ENCODE measurements around the gene SAP25.

SAP25 gene

DNA sequence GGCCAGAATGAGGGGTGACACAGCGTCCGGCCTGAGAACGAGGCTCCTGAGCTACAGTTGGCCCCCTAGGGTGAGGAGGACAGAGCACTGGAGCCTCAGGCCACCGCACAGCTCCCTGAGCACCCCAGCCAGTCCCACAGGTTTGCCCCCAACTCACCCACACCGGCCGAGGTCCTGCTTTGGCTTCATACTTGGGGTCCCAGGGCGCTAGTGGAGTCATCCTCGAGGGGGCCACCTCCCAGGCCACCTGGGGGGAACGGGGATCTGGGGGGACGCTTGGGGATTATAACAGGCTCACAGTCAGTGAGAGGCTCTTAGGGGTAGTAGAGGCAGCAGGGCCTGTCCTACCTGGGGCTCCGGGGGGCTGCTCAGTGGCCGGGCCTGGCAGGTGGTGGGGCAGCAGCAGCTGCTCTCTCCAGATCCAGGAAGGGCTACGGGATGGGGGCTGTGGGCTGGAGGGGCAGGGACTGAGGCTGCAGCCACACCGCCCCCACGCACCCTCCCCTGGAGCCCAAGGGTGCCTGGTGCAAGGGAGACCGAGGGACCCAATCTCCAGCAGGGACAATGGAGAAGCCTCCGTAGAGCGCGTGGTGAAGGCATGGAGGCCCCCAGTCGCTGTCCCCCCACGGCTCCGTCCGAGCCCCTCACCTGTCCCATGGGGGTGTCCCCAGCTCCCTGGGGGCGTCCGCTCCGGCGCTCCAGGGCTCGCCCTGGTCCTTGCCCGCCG lies 588 bp downstream of the SAP25 start:
- Histone ChIP-seq H3K4me1 (ENCODE audit: control insufficient read depth, insufficient read depth, low read length) (peaks cover 35% of the 10 kb centered on the region), H3K27me3 (ENCODE audit: control insufficient read depth, insufficient read depth, low read length) (no peaks in the 10 kb centered on the region), H3K27ac (ENCODE audit: low read depth, low read length) (no peak overlapping the region), H3K9me3 (ENCODE audit: control insufficient read depth, insufficient read depth, low read depth, low read length) (no peaks in the 10 kb centered on the region), H3K4me3 (ENCODE audit: low read depth, low read length) (no peak overlapping the region), H3K36me3 (ENCODE audit: control insufficient read depth, insufficient read depth, low read length) (peaks cover 33% of the 10 kb centered on the region), H3K9ac (ENCODE audit: low read length) (no peak overlapping the region)

GRCh38 chr7:100572281-100572948 lies 1.3 kb downstream of the SAP25 start:
- H3K27ac ChIP-seq (ENCODE audit: low read depth, low read length), result peak overlapping the region; percentile 35; the same call in 1 of the 2 replicates
- peak overlapping the region; percentile 41; the same call in 1 of the 2 replicates for H3K4me3 ChIP-seq (ENCODE audit: low read depth, low read length)
- peaks cover 26% of the 10 kb centered on the region for H3K36me3 ChIP-seq (ENCODE audit: control insufficient read depth, insufficient read depth, low read length)
- no peaks in the 10 kb centered on the region for H3K9me3 ChIP-seq (ENCODE audit: control insufficient read depth, insufficient read depth, low read depth, low read length)
- peaks cover 41% of the 10 kb centered on the region for H3K4me1 ChIP-seq (ENCODE audit: control insufficient read depth, insufficient read depth, low read length)
- H3K9ac ChIP-seq (ENCODE audit: low read length), result peak overlapping the region; percentile 0
- H3K27me3 ChIP-seq (ENCODE audit: control insufficient read depth, insufficient read depth, low read length), result no peaks in the 10 kb centered on the region

DNA sequence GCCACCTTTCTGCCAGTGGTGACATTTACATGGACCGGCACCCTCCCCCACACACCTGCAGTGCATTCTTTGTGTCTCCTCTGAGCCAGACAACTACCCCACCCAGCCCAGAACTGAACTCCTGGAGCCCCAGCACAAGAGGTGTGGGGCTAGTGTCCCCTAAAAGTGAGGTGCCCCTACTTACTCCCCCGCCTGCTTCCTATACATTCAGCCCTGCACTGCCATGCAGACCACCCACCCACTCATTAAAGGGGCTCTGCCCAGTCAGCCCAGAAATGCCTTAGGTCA lies 1.9 kb downstream of the SAP25 start:
- Histone ChIP-seq H3K9ac (ENCODE audit: low read length) (peak overlapping the region; percentile 3), H3K27ac (ENCODE audit: low read depth, low read length) (no peak overlapping the region), H3K36me3 (ENCODE audit: control insufficient read depth, insufficient read depth, low read length) (peaks cover 22% of the 10 kb centered on the region), H3K4me1 (ENCODE audit: control insufficient read depth, insufficient read depth, low read length) (peaks cover 44% of the 10 kb centered on the region), H3K27me3 (ENCODE audit: control insufficient read depth, insufficient read depth, low read length) (no peaks in the 10 kb centered on the region), H3K4me3 (ENCODE audit: low read depth, low read length) (peak overlapping the region; percentile 41; the same call in 1 of the 2 replicates), H3K9me3 (ENCODE audit: control insufficient read depth, insufficient read depth, low read depth, low read length) (no peaks in the 10 kb centered on the region)

- Histone ChIP-seq H3K9ac (ENCODE audit: low read length) (peak overlapping the region; percentile 3), H3K4me3 (ENCODE audit: low read depth, low read length) (peak overlapping the region; percentile 41), H3K27me3 (ENCODE audit: control insufficient read depth, insufficient read depth, low read length) (no peaks in the 10 kb centered on the region), H3K36me3 (ENCODE audit: control insufficient read depth, insufficient read depth, low read length) (peaks cover 16% of the 10 kb centered on the region), H3K9me3 (ENCODE audit: control insufficient read depth, insufficient read depth, low read depth, low read length) (no peaks in the 10 kb centered on the region), H3K27ac (ENCODE audit: low read depth, low read length) (no peak overlapping the region; the same call in 1 of the 2 replicates), H3K4me1 (ENCODE audit: control insufficient read depth, insufficient read depth, low read length) (peaks cover 46% of the 10 kb centered on the region)
Measured at GRCh38 chr7:100570954-100571828, 2.5 kb downstream of the SAP25 start.

GRCh38 chr7:100568896-100569844 lies 4.5 kb downstream of the SAP25 start:
- Histone ChIP-seq H3K4me1 (ENCODE audit: control insufficient read depth, insufficient read depth, low read length) (peaks cover 47% of the 10 kb centered on the region), H3K27ac (ENCODE audit: low read depth, low read length) (no peak overlapping the region; the same call in 1 of the 2 replicates), H3K27me3 (ENCODE audit: control insufficient read depth, insufficient read depth, low read length) (no peaks in the 10 kb centered on the region), H3K4me3 (ENCODE audit: low read depth, low read length) (peak overlapping the region; percentile 71), H3K9ac (ENCODE audit: low read length) (peak overlapping the region; percentile 78), H3K9me3 (ENCODE audit: control insufficient read depth, insufficient read depth, low read depth, low read length) (no peaks in the 10 kb centered on the region), H3K36me3 (ENCODE audit: control insufficient read depth, insufficient read depth, low read length) (no peaks in the 10 kb centered on the region)

GRCh38 chr7:100568176-100568895 lies 5.4 kb downstream of the SAP25 start:
- no peak overlapping the region for H3K4me3 ChIP-seq (ENCODE audit: low read depth, low read length)
- no peak overlapping the region for H3K9ac ChIP-seq (ENCODE audit: low read length)
- peaks cover 50% of the 10 kb centered on the region for H3K4me1 ChIP-seq (ENCODE audit: control insufficient read depth, insufficient read depth, low read length)
- no peak overlapping the region for H3K27ac ChIP-seq (ENCODE audit: low read depth, low read length)
- no peaks in the 10 kb centered on the region for H3K36me3 ChIP-seq (ENCODE audit: control insufficient read depth, insufficient read depth, low read length)
- no peaks in the 10 kb centered on the region for H3K27me3 ChIP-seq (ENCODE audit: control insufficient read depth, insufficient read depth, low read length)
- H3K9me3 ChIP-seq (ENCODE audit: control insufficient read depth, insufficient read depth, low read depth, low read length), result no peaks in the 10 kb centered on the region

DNA sequence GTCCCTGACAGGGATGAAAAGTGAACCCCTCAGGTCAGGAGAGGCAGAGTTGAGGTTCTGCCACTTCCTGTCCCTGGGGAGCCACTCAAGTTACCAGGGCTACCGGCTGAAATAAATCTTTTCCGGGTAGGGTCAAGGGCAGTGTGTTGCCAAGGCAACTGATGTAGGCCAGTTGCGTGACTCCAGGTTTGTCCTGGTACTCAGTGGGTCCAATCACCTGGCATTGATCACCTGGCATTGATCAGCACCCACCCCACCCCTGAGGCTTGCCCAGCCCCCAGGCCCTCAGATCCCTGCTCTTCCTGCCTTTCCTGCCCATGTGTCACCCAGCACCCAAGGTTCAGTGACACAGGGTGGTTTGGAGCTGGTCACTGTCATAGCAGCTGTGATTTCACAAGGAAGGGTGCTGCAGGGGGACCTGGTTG lies 5.9 kb downstream of the SAP25 start:
- no peak overlapping the region for H3K9ac ChIP-seq (ENCODE audit: low read length)
- H3K4me3 ChIP-seq (ENCODE audit: low read depth, low read length), result no peak overlapping the region
- H3K27ac ChIP-seq (ENCODE audit: low read depth, low read length), result no peak overlapping the region
- H3K36me3 ChIP-seq (ENCODE audit: control insufficient read depth, insufficient read depth, low read length), result peaks cover 4% of the 10 kb centered on the region
- H3K27me3 ChIP-seq (ENCODE audit: control insufficient read depth, insufficient read depth, low read length), result no peaks in the 10 kb centered on the region
- no peaks in the 10 kb centered on the region for H3K9me3 ChIP-seq (ENCODE audit: control insufficient read depth, insufficient read depth, low read depth, low read length)
- H3K4me1 ChIP-seq (ENCODE audit: control insufficient read depth, insufficient read depth, low read length), result peaks cover 48% of the 10 kb centered on the region

GRCh38 chr7:100567031-100567730 lies 6.5 kb downstream of the SAP25 start:
- H3K9me3 ChIP-seq (ENCODE audit: control insufficient read depth, insufficient read depth, low read depth, low read length), result no peaks in the 10 kb centered on the region
- peaks cover 42% of the 10 kb centered on the region for H3K4me1 ChIP-seq (ENCODE audit: control insufficient read depth, insufficient read depth, low read length)
- H3K27me3 ChIP-seq (ENCODE audit: control insufficient read depth, insufficient read depth, low read length), result no peaks in the 10 kb centered on the region
- no peak overlapping the region for H3K9ac ChIP-seq (ENCODE audit: low read length)
- no peak overlapping the region for H3K27ac ChIP-seq (ENCODE audit: low read depth, low read length)
- H3K4me3 ChIP-seq (ENCODE audit: low read depth, low read length), result no peak overlapping the region
- H3K36me3 ChIP-seq (ENCODE audit: control insufficient read depth, insufficient read depth, low read length), result peaks cover 6% of the 10 kb centered on the region

GRCh38 chr7:100566018-100566531 lies 7.6 kb downstream of the SAP25 start:
- Histone ChIP-seq H3K9me3 (ENCODE audit: control insufficient read depth, insufficient read depth, low read depth, low read length) (no peaks in the 10 kb centered on the region), H3K27ac (ENCODE audit: low read depth, low read length) (no peak overlapping the region), H3K4me3 (ENCODE audit: low read depth, low read length) (no peak overlapping the region), H3K4me1 (ENCODE audit: control insufficient read depth, insufficient read depth, low read length) (peaks cover 31% of the 10 kb centered on the region), H3K27me3 (ENCODE audit: control insufficient read depth, insufficient read depth, low read length) (no peaks in the 10 kb centered on the region), H3K36me3 (ENCODE audit: control insufficient read depth, insufficient read depth, low read length) (peaks cover 6% of the 10 kb centered on the region), H3K9ac (ENCODE audit: low read length) (no peak overlapping the region)

Data from HUES6 (cell line).